Tibial nerve (tissue), 3 donors: Measurements from ENCODE around the gene RBKS.
"Not testable (repeated sequence)": the region's sequence is repeated elsewhere in the genome, so short reads cannot be mapped to it uniquely, and the experiment has no call there.

Experiments used
- EP300 ChIP-seq, 2 donors: sonication (generic); formaldehyde crosslinking; IDR thresholded peaks; one replicate each; pipeline ENCODE4 v1.6.1; 2017; ENCODE audit warnings: antibody characterized with exemption in 2 of 2, mild to moderate bottlenecking in 1 of 2
- POLR2A ChIP-seq, 2 donors: fragments of 450-650 bp; IDR thresholded peaks; one replicate each; pipeline ENCODE4 v1.6.1; 2017; ENCODE audit warnings: antibody characterized with exemption in 2 of 2, mild to moderate bottlenecking in 2 of 2, moderate library complexity in 2 of 2

GRCh38 chr2:27748803-27749554, 141.2 kb downstream of the RBKS start:
- not testable (repeated sequence) for TF ChIP-seq POLR2A, EP300 (IDR thresholded peaks at IDR 0.05)
